GM23248 (cell line): ENCODE data around the gene ZNF750. TPM values are rescaled to one million over a fixed set of nuclear protein-coding genes. Genes with fewer than 3 reads are reported as not detected.

Source experiments
- DNase-seq: peaks from one replicate; pipeline ENCODE4 v3.0.0-alpha.2; 2015
- H2AFZ ChIP-seq: fragments of 200-600 bp; sonication (generic); 2 replicates; pipeline ENCODE4 v1.6.1; 2016; ENCODE audit warnings: antibody characterized with exemption
- H3F3A ChIP-seq: fragments of 200-600 bp; sonication (generic); 2 replicates; pipeline ENCODE4 v1.6.1; 2016; ENCODE audit warnings: mild to moderate bottlenecking, antibody characterized with exemption, mixed run types; ENCODE audit not compliant: insufficient read depth
- H3K27ac ChIP-seq: fragments of 200-600 bp; sonication (generic); 2 replicates; pipeline ENCODE4 v1.5.1; 2016; ENCODE audit warnings: mild to moderate bottlenecking
- H3K27me3 ChIP-seq: fragments of 200-600 bp; sonication (generic); replicated peaks from 2 replicates; pipeline ENCODE4 v1.6.1; 2016; ENCODE audit warnings: mild to moderate bottlenecking; ENCODE audit not compliant: insufficient read depth
- H3K36me3 ChIP-seq: fragments of 200-600 bp; sonication (generic); 2 replicates; pipeline ENCODE4 v1.6.1; 2016; ENCODE audit warnings: low read depth, mild to moderate bottlenecking
- H3K4me1 ChIP-seq: fragments of 200-600 bp; sonication (generic); 2 replicates; pipeline ENCODE4 v1.6.1; 2016; ENCODE audit warnings: mild to moderate bottlenecking; ENCODE audit not compliant: insufficient read depth
- H3K4me2 ChIP-seq: fragments of 200-600 bp; sonication (generic); one replicate; pipeline ENCODE4 v1.6.1; 2016; ENCODE audit warnings: mild to moderate bottlenecking; ENCODE audit not compliant: unreplicated experiment
- H3K4me3 ChIP-seq: fragments of 200-600 bp; sonication (generic); 2 replicates; pipeline ENCODE4 v1.5.1; 2016; ENCODE audit warnings: mild to moderate bottlenecking
- H3K79me2 ChIP-seq: fragments of 200-600 bp; sonication (generic); 2 replicates; pipeline ENCODE4 v1.6.1; 2016; ENCODE audit warnings: mild to moderate bottlenecking; ENCODE audit not compliant: insufficient read depth
- H3K9ac ChIP-seq: fragments of 200-600 bp; sonication (generic); 2 replicates; pipeline ENCODE4 v1.6.1; 2016; ENCODE audit warnings: mild to moderate bottlenecking
- H3K9me2 ChIP-seq: fragments of 200-600 bp; sonication (generic); 2 replicates; pipeline ENCODE4 v1.6.1; 2016; ENCODE audit warnings: mixed run types, mild to moderate bottlenecking, moderate library complexity; ENCODE audit not compliant: insufficient read depth
- H3K9me3 ChIP-seq: fragments of 200-600 bp; sonication (generic); one replicate; pipeline ENCODE4 v1.6.1; 2017; ENCODE audit warnings: low read depth
- H4K20me1 ChIP-seq: fragments of 200-600 bp; sonication (generic); 2 replicates; pipeline ENCODE4 v1.6.0; 2016; ENCODE audit not compliant: insufficient read depth
- EZH2 ChIP-seq: fragments of 200-600 bp; sonication (generic); IDR thresholded peaks from 2 replicates; pipeline ENCODE4 v1.6.1; 2018; ENCODE audit warnings: antibody characterized with exemption, mild to moderate bottlenecking; ENCODE audit not compliant: insufficient read depth, poor library complexity, severe bottlenecking
- EZH2phosphoT487 ChIP-seq: fragments of 200-600 bp; sonication (generic); IDR thresholded peaks from 2 replicates; pipeline ENCODE4 v1.6.1; 2018; ENCODE audit warnings: antibody characterized with exemption, moderate library complexity, mild to moderate bottlenecking, low read depth; ENCODE audit not compliant: insufficient read depth
- WGBS, 2 experiments: methylation state at CpG; one replicate each; pipeline ENCODE4 v1.1.6; 2015 to 2017; ENCODE audit warnings: low lambda C conversion rate in 2 of 2, low coverage in 1 of 2; ENCODE audit errors: missing lambda C conversion rate in 2 of 2; 5-methylcytosine and 5-hydroxymethylcytosine counted together
- in situ Hi-C: fragments of 300-500 bp; cut with MboI; formaldehyde crosslinking; loops from 2 replicates; pipeline ENCODE4 v1.15.0; 2020
- polyA plus RNA-seq: library from polyadenylated mRNA; unstranded; fragments of >200 nt; fragmentation: Nextera tagmentation; extraction: Ambion mirVana; gene quantifications from 2 replicates; pipeline ENCODE4 v1.2.1, GENCODE V29; 2016
- total RNA-seq: library from RNA; depleted of rRNA; stranded (reverse); fragments of >200 nt; shearing (Covaris generic); gene quantifications from 2 replicates; pipeline ENCODE4 v1.2.3, GENCODE V29; 2014

The ZNF750 gene
- total and polyA plus RNA-seq, 2 experiments from 2014 or later: 0.11 TPM; not detected in 1

- no peaks in the 10 kb centered on the region for H3K36me3 ChIP-seq
- no peak for DNase-seq
- no peak overlapping the region for H3K4me2 ChIP-seq
- no peaks in the 10 kb centered on the region for H3K9me3 ChIP-seq
- H2AFZ ChIP-seq: no peak overlapping the region
- no peak overlapping the region for H3K4me3 ChIP-seq
- H3K4me1 ChIP-seq: peaks cover 12% of the 10 kb centered on the region
- TF ChIP-seq EZH2: no peak
- TF ChIP-seq EZH2phosphoT487: no peak
- H3F3A ChIP-seq: 0 out of 2 replicates have a peak, but pooled peaks cover 4% of the 10 kb centered on the region
- no peaks in the 10 kb centered on the region for H4K20me1 ChIP-seq
- no peak overlapping the region for H3K27ac ChIP-seq
- WGBS, 2 experiments: 93% methylated on average over 22 to 30 of the region's 31 CpGs
- H3K9ac ChIP-seq: no peak overlapping the region
- no peaks in the 10 kb centered on the region for H3K27me3 ChIP-seq
- in situ Hi-C loops: no loop called here
- no peaks in the 10 kb centered on the region for H3K9me2 ChIP-seq
- H3K79me2 ChIP-seq: no peaks in the 10 kb centered on the region
Measured at GRCh38 chr17:82871056-82871775, 31.4 kb upstream of the ZNF750 start.

GRCh38 chr17:82870541-82870940 is 30.7 kb upstream of the ZNF750 start:
- Histone ChIP-seq H3K36me3 (no peaks in the 10 kb centered on the region), H3K79me2 (no peaks in the 10 kb centered on the region), H3K27ac (no peak overlapping the region), H3F3A (0 out of 2 replicates have a peak, but pooled peaks cover 4% of the 10 kb centered on the region), H3K4me1 (peaks cover 8% of the 10 kb centered on the region; the same call in 1 of the 2 replicates), H3K9me2 (no peaks in the 10 kb centered on the region), H3K9me3 (no peaks in the 10 kb centered on the region), H3K9ac (no peak overlapping the region), H3K27me3 (no peaks in the 10 kb centered on the region), H3K4me2 (no peak overlapping the region), H3K4me3 (no peak overlapping the region), H2AFZ (no peak overlapping the region), H4K20me1 (no peaks in the 10 kb centered on the region)
- no peak for DNase-seq
- in situ Hi-C loops: no loop called here
- TF ChIP-seq EZH2phosphoT487 (no peak), EZH2 (no peak)
- 98 to 99% methylated on average over 14 of the region's 14 CpGs for WGBS, 2 experiments

- no peaks in the 10 kb centered on the region for H3K36me3 ChIP-seq
- H3K9ac ChIP-seq: no peak overlapping the region
- no peak for TF ChIP-seq EZH2phosphoT487
- no peak for TF ChIP-seq EZH2
- no peaks in the 10 kb centered on the region for H3K27me3 ChIP-seq
- no peak overlapping the region for H3K27ac ChIP-seq
- no peak overlapping the region for H3K4me2 ChIP-seq
- no peaks in the 10 kb centered on the region for H3K79me2 ChIP-seq
- no peak overlapping the region for H2AFZ ChIP-seq
- no peaks in the 10 kb centered on the region for H3K9me2 ChIP-seq
- no peaks in the 10 kb centered on the region for H3K9me3 ChIP-seq
- H3K4me1 ChIP-seq: peaks cover 8% of the 10 kb centered on the region; the same call in 1 of the 2 replicates
- 0 out of 2 replicates have a peak, but pooled peaks cover 4% of the 10 kb centered on the region for H3F3A ChIP-seq
- H3K4me3 ChIP-seq: no peak overlapping the region
- in situ Hi-C loops: no loop called here
- DNase-seq: no peak
- H4K20me1 ChIP-seq: no peaks in the 10 kb centered on the region
- WGBS, 2 experiments: 96 to 97% methylated on average over 32 to 35 of the region's 35 CpGs
Measured at GRCh38 chr17:82870091-82870491, 30.3 kb upstream of the ZNF750 start.

GRCh38 chr17:82869536-82869935 is 29.7 kb upstream of the ZNF750 start:
- in situ Hi-C loops: no loop called here
- Histone ChIP-seq H3K27me3 (no peaks in the 10 kb centered on the region), H3K9me2 (no peaks in the 10 kb centered on the region), H3K36me3 (no peaks in the 10 kb centered on the region), H3K4me2 (no peak overlapping the region), H3K4me3 (no peak overlapping the region), H3K4me1 (peaks cover 8% of the 10 kb centered on the region; the same call in 1 of the 2 replicates), H3F3A (0 out of 2 replicates have a peak, but pooled peaks cover 4% of the 10 kb centered on the region), H4K20me1 (no peaks in the 10 kb centered on the region), H3K9ac (no peak overlapping the region), H3K79me2 (no peaks in the 10 kb centered on the region), H3K9me3 (no peaks in the 10 kb centered on the region), H3K27ac (no peak overlapping the region), H2AFZ (no peak overlapping the region)
- WGBS, 2 experiments: 93 to 94% methylated on average over 11 of the region's 11 CpGs
- TF ChIP-seq EZH2 (no peak), EZH2phosphoT487 (no peak)
- DNase-seq: no peak
